Subcutaneous abdominal adipose tissue (tissue), 5 donors: ENCODE measurements around the gene PDCD1.

Source experiments
- H3K27ac ChIP-seq: one replicate; pipeline ENCODE4 v1.7.0; 2013; ENCODE audit warnings: low read depth, mild to moderate bottlenecking, inconsistent platforms, low read length, moderate library complexity
- H3K27me3 ChIP-seq, 5 donors: one replicate each; pipeline ENCODE4 v1.7.0; 2013; ENCODE audit warnings: low read length in 5 of 5, inconsistent platforms in 1 of 5; ENCODE audit not compliant: control insufficient read depth in 5 of 5, insufficient read depth in 4 of 5
- H3K36me3 ChIP-seq, 5 donors: one replicate each; pipeline ENCODE4 v1.7.0; 2013; ENCODE audit warnings: low read length in 5 of 5; ENCODE audit not compliant: control insufficient read depth in 5 of 5, insufficient read depth in 5 of 5
- H3K4me1 ChIP-seq, 5 donors: one replicate each; pipeline ENCODE4 v1.7.0; 2013; ENCODE audit warnings: low read length in 5 of 5, mild to moderate bottlenecking in 3 of 5, moderate library complexity in 1 of 5; ENCODE audit not compliant: control insufficient read depth in 5 of 5, insufficient read depth in 5 of 5
- H3K4me3 ChIP-seq, 5 donors: one replicate each; pipeline ENCODE4 v1.7.0; 2013; ENCODE audit warnings: low read length in 5 of 5, low read depth in 1 of 5
- H3K9ac ChIP-seq, 5 donors: one replicate each; pipeline ENCODE4 v1.7.0; 2013; ENCODE audit warnings: low read length in 5 of 5, mild to moderate bottlenecking in 4 of 5, moderate library complexity in 3 of 5
- H3K9me3 ChIP-seq, 5 donors: one replicate each; pipeline ENCODE4 v1.7.0; 2013; ENCODE audit warnings: low read length in 5 of 5; ENCODE audit not compliant: control insufficient read depth in 5 of 5
- donor health status: healthy.
- donor health status: healthy.
- donor health status: healthy.
- donor health status: healthy.
- donor health status: healthy.

Gene PDCD1

DNA sequence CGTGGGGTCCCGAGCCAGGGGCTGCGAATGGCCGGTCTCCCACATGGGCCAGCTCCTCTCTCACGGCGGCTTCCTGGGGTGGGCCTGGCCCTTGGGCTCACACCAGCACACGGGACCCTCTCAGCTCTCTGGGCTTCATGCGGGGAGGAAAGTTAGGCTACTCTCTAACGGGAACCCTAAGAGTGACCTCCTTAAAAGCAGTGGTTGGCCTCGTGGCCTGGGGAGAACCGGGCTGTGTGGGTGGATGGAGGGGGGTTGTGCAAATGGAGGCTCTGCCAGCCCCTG, 36.7 kb upstream of the PDCD1 start:
- Histone ChIP-seq H3K36me3 (no peaks in the 10 kb centered on the region), H3K9ac (no peak overlapping the region), H3K4me3 (no peak overlapping the region), H3K27ac (no peak overlapping the region), H3K27me3 (peaks cover 0 to 3% (median 0%) of the 10 kb centered on the region in 5 donors), H3K4me1 (peaks cover 0 to 25% (median 14%) of the 10 kb centered on the region in 5 donors), H3K9me3 (no peaks in the 10 kb centered on the region)

DNA sequence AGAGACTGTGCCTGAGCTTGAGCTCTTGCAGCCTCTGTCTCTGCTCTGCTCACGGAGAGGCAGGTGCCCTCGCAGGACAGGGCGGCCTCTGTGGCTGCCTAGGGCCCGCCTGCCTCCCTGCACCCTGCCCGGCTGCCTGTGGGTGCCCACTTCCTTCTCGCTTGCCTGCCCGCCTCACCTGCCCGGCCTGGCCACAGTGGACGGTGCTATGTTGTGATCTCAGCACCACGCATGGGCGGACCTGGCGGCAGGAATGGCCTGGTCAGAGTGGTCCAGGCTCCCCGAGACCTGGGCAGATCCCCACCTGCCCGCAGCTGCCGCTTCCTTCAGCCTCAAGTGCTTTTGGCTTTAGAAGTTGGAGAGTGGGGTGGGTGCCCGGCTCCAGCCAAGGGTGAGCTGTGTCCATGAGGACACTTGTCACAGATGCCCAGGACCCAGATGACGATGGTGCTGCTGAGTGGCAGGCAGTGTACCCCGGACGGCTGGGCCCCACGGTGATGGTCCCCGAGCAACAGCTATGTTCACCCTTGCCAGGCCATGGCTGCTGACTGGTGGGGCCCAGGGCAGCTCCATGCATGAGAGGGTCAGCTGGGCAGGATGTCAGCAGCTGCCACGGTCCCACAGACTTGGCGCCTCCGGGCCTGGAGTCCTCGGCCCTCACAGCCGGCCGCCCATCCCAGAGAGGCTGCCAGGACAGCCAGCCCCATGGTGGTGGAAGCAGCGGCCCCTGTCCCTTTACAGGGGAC, 36.2 kb upstream of the PDCD1 start:
- H3K4me1 ChIP-seq: peaks cover 0 to 19% (median 14%) of the 10 kb centered on the region in 5 donors

GRCh38 chr2:241894056-241894641, 35.5 kb upstream of the PDCD1 start:
- Histone ChIP-seq H3K4me1 (peaks cover 0 to 12% (median 9%) of the 10 kb centered on the region in 5 donors), H3K27ac (no peak overlapping the region), H3K4me3 (no peak overlapping the region), H3K9ac (no peak overlapping the region), H3K36me3 (no peaks in the 10 kb centered on the region), H3K9me3 (no peaks in the 10 kb centered on the region), H3K27me3 (peaks cover 0 to 3% (median 0%) of the 10 kb centered on the region in 5 donors)

More for the DNA sequence above, 36.2 kb upstream of the PDCD1 start:
- Histone ChIP-seq H3K27me3 (peaks cover 0 to 3% (median 0%) of the 10 kb centered on the region in 5 donors), H3K27ac (no peak overlapping the region), H3K4me3 (no peak overlapping the region), H3K9me3 (no peaks in the 10 kb centered on the region), H3K9ac (no peak overlapping the region), H3K36me3 (no peaks in the 10 kb centered on the region)

DNA sequence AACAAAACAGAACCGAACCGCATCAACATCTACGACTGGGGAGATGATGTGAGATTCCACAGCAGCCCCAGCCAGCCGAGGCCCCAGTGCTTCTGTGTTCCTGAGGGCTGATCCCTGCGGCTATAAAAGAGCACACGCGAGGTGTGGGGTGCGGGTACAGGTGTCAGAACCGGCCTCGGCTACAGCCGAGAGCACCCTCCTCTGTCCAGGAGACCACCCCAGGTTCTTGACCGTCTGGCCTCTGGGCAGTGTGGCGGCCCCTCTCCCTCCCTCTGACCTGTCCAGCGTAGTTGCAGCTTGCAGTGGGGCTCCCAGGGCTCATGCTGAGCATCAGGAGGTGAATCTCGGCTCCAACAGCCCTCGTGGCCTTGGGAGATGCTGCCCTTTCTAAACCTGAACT, 34.6 kb upstream of the PDCD1 start:
- Histone ChIP-seq H3K27me3 (peaks cover 0 to 3% (median 0%) of the 10 kb centered on the region in 5 donors), H3K27ac (no peak overlapping the region), H3K36me3 (no peaks in the 10 kb centered on the region), H3K9me3 (no peaks in the 10 kb centered on the region), H3K9ac (no peak overlapping the region), H3K4me3 (no peak overlapping the region), H3K4me1 (peaks cover 0 to 4% (median 2%) of the 10 kb centered on the region in 5 donors)

GRCh38 chr2:241892299-241893137, 33.8 kb upstream of the PDCD1 start:
- Histone ChIP-seq H3K27me3 (peaks cover 0 to 3% (median 0%) of the 10 kb centered on the region in 5 donors), H3K4me3 (no peak overlapping the region), H3K9me3 (no peaks in the 10 kb centered on the region), H3K27ac (no peak overlapping the region), H3K4me1 (peaks cover 0 to 4% (median 2%) of the 10 kb centered on the region in 5 donors), H3K9ac (no peak overlapping the region), H3K36me3 (no peaks in the 10 kb centered on the region)

- Histone ChIP-seq H3K27ac (no peak overlapping the region), H3K36me3 (peaks cover 0 to 3% (median 0%) of the 10 kb centered on the region in 5 donors), H3K27me3 (peaks cover 0 to 3% (median 0%) of the 10 kb centered on the region in 5 donors), H3K4me1 (peaks cover 0 to 5% (median 2%) of the 10 kb centered on the region in 5 donors), H3K9ac (no peak overlapping the region), H3K9me3 (peaks cover 0 to 4% (median 3%) of the 10 kb centered on the region in 5 donors), H3K4me3 (no peak overlapping the region)
Measured at GRCh38 chr2:241891988-241892298, 33.2 kb upstream of the PDCD1 start.

DNA sequence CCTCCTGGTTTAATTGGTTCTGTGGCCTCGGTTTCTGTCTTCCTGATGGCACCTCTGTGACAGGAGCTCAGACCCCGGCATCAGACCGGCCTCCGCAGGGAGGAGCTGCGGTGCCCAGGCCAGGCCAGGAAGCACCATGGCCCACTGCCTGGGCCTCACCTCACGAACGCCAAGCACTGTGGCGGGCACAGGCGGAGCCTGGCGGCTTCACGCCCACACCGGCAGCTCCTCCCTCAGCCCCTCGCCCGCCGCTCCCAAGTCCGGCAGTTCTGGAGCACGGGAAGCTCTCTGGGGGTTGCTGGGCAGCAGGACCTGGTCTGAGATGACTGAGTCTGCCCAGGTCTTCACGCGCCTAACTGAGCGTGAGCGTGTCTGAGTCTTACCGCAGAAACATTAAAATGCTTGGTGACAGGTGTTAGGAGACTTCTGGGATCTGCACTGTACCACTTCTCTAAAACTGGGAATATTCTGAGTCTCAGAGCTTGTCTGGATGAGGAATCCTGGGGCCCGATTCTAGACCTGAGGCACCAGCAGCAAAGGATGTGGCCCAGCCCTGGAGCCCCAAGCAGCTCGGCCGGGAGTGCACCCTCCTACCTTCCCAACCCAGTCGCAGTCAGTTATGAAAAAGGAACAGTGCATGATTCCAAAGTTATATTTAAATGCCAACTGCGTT, 32.8 kb upstream of the PDCD1 start:
- H3K9me3 ChIP-seq: peaks cover 0 to 7% (median 4%) of the 10 kb centered on the region in 5 donors
- H3K36me3 ChIP-seq: peaks cover 0 to 5% (median 0%) of the 10 kb centered on the region in 5 donors
- no peak overlapping the region for H3K9ac ChIP-seq
- H3K4me1 ChIP-seq: peaks cover 0 to 10% (median 2%) of the 10 kb centered on the region in 5 donors
- no peak overlapping the region for H3K27ac ChIP-seq
- peaks cover 0 to 3% (median 0%) of the 10 kb centered on the region in 5 donors for H3K27me3 ChIP-seq
- no peak overlapping the region for H3K4me3 ChIP-seq

GRCh38 chr2:241890524-241891235, 32.0 kb upstream of the PDCD1 start:
- no peak overlapping the region for H3K4me3 ChIP-seq
- H3K4me1 ChIP-seq: peaks cover 0 to 11% (median 0%) of the 10 kb centered on the region in 5 donors
- H3K27ac ChIP-seq: no peak overlapping the region
- H3K9me3 ChIP-seq: peaks cover 0 to 7% (median 4%) of the 10 kb centered on the region in 5 donors
- H3K27me3 ChIP-seq: peaks cover 0 to 3% (median 0%) of the 10 kb centered on the region in 5 donors
- H3K36me3 ChIP-seq: peaks cover 0 to 5% (median 0%) of the 10 kb centered on the region in 5 donors
- H3K9ac ChIP-seq: no peak overlapping the region

- Histone ChIP-seq H3K4me3 (no peak overlapping the region), H3K9ac (no peak overlapping the region), H3K27me3 (peaks cover 0 to 3% (median 0%) of the 10 kb centered on the region in 5 donors), H3K4me1 (peaks cover 0 to 11% (median 0%) of the 10 kb centered on the region in 5 donors), H3K27ac (no peak overlapping the region), H3K36me3 (peaks cover 0 to 5% (median 0%) of the 10 kb centered on the region in 5 donors), H3K9me3 (peaks cover 0 to 7% (median 4%) of the 10 kb centered on the region in 5 donors)
Measured at GRCh38 chr2:241888641-241889040, 29.9 kb upstream of the PDCD1 start.
